ENCODE measurements around the gene KAZN. TPM values are rescaled to one million over a fixed set of nuclear protein-coding genes. Genes with fewer than 3 reads are reported as not detected.

Gene KAZN
- polyA plus RNA-seq, 1 experiment, result 3.7 TPM

DNA sequence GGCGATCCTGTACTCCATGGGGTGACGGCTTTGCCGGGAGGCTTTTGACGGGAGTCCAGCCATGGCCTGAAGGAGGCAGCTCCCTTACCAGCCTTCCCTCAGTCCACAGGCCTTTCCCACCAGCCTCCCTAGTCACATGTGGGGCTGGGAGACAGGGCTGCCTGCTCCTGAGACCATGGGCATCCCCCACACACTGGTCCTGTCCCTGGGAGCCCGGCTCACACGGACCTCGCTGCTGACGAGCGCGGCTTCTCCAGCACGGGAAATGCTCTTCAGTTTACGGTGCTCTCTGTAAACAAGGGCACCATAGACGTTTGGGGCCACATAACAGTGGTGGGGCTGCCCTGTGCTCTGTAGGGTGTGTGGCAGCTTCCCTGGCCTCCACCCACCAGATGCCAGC is 450.6 kb downstream of the KAZN start:
- DNase-seq (ENCODE audit: low read depth, low spot score), result no peak
- CTCF ChIA-PET, result interaction anchor here (0.7 kb wide), 1 partner anchor 463 kb away, joined by 4 read pairs; no protein-coding TSS in a partner anchor
- no peak overlapping the region for H3K27ac ChIP-seq (ENCODE audit: low read depth, low read length)
- H3K27me3 ChIP-seq (ENCODE audit: control insufficient read depth, insufficient read depth, low read length), result no peaks in the 10 kb centered on the region
- H3K9me3 ChIP-seq (ENCODE audit: control insufficient read depth, insufficient read depth, low read length), result no peaks in the 10 kb centered on the region; the same call in 1 of the 2 replicates
- no peak overlapping the region for H3K4me3 ChIP-seq (ENCODE audit: low read depth, low read length)
- TF ChIP-seq, protein P1, sequence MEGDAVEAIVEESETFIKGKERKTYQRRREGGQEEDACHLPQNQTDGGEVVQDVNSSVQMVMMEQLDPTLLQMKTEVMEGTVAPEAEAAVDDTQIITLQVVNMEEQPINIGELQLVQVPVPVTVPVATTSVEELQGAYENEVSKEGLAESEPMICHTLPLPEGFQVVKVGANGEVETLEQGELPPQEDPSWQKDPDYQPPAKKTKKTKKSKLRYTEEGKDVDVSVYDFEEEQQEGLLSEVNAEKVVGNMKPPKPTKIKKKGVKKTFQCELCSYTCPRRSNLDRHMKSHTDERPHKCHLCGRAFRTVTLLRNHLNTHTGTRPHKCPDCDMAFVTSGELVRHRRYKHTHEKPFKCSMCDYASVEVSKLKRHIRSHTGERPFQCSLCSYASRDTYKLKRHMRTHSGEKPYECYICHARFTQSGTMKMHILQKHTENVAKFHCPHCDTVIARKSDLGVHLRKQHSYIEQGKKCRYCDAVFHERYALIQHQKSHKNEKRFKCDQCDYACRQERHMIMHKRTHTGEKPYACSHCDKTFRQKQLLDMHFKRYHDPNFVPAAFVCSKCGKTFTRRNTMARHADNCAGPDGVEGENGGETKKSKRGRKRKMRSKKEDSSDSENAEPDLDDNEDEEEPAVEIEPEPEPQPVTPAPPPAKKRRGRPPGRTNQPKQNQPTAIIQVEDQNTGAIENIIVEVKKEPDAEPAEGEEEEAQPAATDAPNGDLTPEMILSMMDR (IDR thresholded peaks at IDR 0.05; ENCODE audit: low read depth, low read length), result no peak
- POLR2A ChIA-PET, result no interaction called here

DNA sequence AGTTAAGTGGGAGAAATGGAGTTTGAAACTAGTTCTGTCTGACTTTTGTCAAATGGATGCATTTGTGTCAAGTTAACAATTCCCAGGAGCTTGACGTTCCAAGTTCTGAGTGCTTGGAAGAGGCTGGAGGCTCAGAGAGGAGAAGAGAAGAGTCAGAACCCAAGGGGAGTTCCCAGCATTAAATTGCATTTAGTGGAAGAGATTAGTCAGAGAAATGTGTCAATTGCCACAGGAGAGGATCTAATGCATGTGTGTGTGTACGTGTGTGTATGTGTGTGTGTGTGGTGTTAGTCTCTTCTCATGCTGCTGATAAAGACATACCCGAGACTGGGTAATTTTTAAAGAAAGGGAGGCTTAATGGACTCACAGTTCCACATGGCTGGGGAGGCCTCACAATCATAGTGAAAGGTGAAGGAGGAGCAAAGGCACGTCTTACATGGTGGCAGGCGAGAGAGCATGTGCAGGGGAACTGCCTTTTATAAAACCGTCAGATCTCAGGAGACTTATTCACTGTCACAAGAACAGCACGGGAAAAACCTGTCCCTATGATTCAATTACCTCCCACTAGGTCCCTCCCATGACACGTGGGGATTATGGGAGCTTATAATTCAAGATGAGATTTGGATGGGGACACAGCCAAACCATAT is 453.5 kb downstream of the KAZN start:
- no peaks in the 10 kb centered on the region for H3K27me3 ChIP-seq (ENCODE audit: control insufficient read depth, insufficient read depth, low read length)
- no peak overlapping the region for H3K27ac ChIP-seq (ENCODE audit: low read depth, low read length)
- DNase-seq (ENCODE audit: low read depth, low spot score), result no peak
- TF ChIP-seq, protein P1 (IDR thresholded peaks at IDR 0.05; ENCODE audit: low read depth, low read length), result no peak
- CTCF ChIA-PET, result no interaction called here
- POLR2A ChIA-PET, result no interaction called here
- H3K9me3 ChIP-seq (ENCODE audit: control insufficient read depth, insufficient read depth, low read length), result no peaks in the 10 kb centered on the region; the same call in 1 of the 2 replicates
- no peak overlapping the region for H3K4me3 ChIP-seq (ENCODE audit: low read depth, low read length)

DNA sequence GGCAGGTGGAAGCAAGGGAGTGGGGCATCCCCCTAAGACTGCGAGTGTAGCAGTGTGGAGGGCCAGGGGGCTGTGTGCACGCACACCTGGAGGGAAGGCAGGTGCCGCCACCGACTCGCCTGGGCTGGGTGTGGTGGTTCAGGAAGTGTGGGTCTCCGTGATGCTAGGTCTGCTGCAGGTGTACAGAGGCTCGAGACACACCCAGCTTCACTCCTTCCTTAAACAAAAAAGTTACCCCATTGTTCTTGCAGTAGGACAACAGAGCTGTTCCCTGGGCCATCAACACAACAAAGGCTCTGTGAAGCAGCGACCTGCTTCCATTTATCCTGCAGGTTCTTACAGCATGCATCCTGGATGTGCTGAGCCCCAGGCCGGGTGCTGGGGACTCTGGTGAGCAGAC is 454.7 kb downstream of the KAZN start:
- POLR2A ChIA-PET, result no interaction called here
- TF ChIP-seq, protein P1 (IDR thresholded peaks at IDR 0.05; ENCODE audit: low read depth, low read length), result no peak

DNA sequence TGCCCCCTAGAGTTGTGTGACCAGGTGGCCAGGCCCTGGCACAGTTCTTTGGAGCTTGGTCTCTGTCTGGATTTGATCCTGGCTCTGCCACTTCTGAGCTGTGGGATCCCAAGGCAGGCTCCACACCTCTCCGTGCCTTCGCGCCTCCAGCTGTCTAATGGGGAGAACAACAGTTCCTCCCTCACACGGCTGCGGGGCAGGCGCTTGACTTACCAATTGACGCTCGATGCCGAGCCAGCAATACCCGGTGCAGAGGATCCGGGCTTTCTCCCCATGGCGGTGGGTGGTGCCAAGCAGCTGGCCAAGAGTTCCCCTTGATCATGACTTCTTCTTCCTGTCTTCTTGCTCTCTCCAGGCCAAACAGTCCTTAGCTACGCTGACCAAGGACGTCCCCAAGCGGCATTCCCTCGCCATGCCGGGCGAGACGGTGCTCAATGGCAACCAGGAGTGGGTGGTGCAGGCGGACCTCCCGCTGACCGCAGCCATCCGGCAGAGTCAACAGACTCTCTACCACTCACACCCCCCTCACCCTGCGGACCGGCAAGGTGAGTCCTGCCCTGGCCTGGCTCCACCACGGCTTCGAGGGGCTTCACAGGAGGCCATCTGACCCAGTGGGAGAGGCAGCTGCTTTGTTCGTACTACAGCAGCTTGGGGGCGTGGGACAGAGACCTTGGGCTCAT is 457.4 kb downstream of the KAZN start:
- Histone ChIP-seq H3K27ac (ENCODE audit: low read depth, low read length) (no peak overlapping the region), H3K27me3 (ENCODE audit: control insufficient read depth, insufficient read depth, low read length) (no peaks in the 10 kb centered on the region), H3K4me3 (ENCODE audit: low read depth, low read length) (no peak overlapping the region), H3K9me3 (ENCODE audit: control insufficient read depth, insufficient read depth, low read length) (no peaks in the 10 kb centered on the region)
- CTCF ChIA-PET, result interaction anchor here (0.9 to 3.2 kb wide), 3 partner anchors 9 to 277 kb away, joined by 3 to 13 read pairs (median 5); no protein-coding TSS in a partner anchor
- DNase-seq (ENCODE audit: low read depth, low spot score), result no peak
- TF ChIP-seq, protein P1 (IDR thresholded peaks at IDR 0.05; ENCODE audit: low read depth, low read length), result no peak
- POLR2A ChIA-PET, result no interaction called here

More for the DNA sequence above, 454.7 kb downstream of the KAZN start:
- Histone ChIP-seq H3K27ac (ENCODE audit: low read depth, low read length) (no peak overlapping the region), H3K9me3 (ENCODE audit: control insufficient read depth, insufficient read depth, low read length) (no peaks in the 10 kb centered on the region; the same call in 1 of the 2 replicates), H3K4me3 (ENCODE audit: low read depth, low read length) (no peak overlapping the region), H3K27me3 (ENCODE audit: control insufficient read depth, insufficient read depth, low read length) (no peaks in the 10 kb centered on the region)
- DNase-seq (ENCODE audit: low read depth, low spot score), result no peak
- CTCF ChIA-PET, result no interaction called here
